Thyroid gland (tissue), 4 donors: ENCODE results near the gene MAPKAPK2. TPM values are rescaled to one million over a fixed set of nuclear protein-coding genes. Genes with fewer than 3 reads are reported as not detected.

Experiments
- DNase-seq, 2 donors: peaks; one replicate each; pipeline ENCODE4 v3.0.0-alpha.2; 2019
- H3K27ac ChIP-seq, 3 donors: fragments of 200-600 bp; sonication (generic); 1 replicate in 2 of 3; 2 replicates in 1 of 3; pipeline ENCODE4 v1.5.1; 2016 to 2019; ENCODE audit warnings: mild to moderate bottlenecking in 1 of 3, moderate library complexity in 1 of 3
- H3K27me3 ChIP-seq: fragments of 200-600 bp; sonication (generic); one replicate; pipeline ENCODE4 v1.5.1; 2019
- H3K36me3 ChIP-seq, 2 donors: fragments of 200-600 bp; sonication (generic); one replicate each; pipeline ENCODE4 v1.5.1; 2016 to 2019
- H3K4me1 ChIP-seq, 2 donors: fragments of 200-600 bp; sonication (generic); one replicate each; pipeline ENCODE4 v1.5.1; 2017 to 2019
- H3K4me3 ChIP-seq, 3 donors: fragments of 200-600 bp; sonication (generic); replicated peaks in 1 of 3; 1 replicate in 2 of 3; 2 replicates in 1 of 3; pipeline ENCODE4 v1.5.1; 2016; ENCODE audit warnings: mild to moderate bottlenecking in 1 of 3
- H3K9me3 ChIP-seq: fragments of 200-600 bp; sonication (generic); one replicate; pipeline ENCODE4 v1.5.1; 2017
- POLR2A ChIP-seq, 2 donors: fragments of 450-650 bp; IDR thresholded peaks; one replicate each; pipeline ENCODE4 v1.6.1; 2017; ENCODE audit warnings: antibody characterized with exemption in 2 of 2, mild to moderate bottlenecking in 2 of 2, moderate library complexity in 1 of 2
- WGBS, 2 donors: methylation state at CpG; one replicate each; pipeline ENCODE4 v1.1.5; 2017; 5-methylcytosine and 5-hydroxymethylcytosine counted together
- intact Hi-C: fragments of 100-400 bp; cut with DNase I; formaldehyde crosslinking; loops from one replicate; pipeline ENCODE4 v1.15.1; 2023
- small RNA-seq: library from RNA; depleted of rRNA; stranded (forward); fragments of <200 nt; gene quantifications from one replicate; pipeline ENCODE3, GENCODE V24; 2016
- total RNA-seq, 4 donors: library from RNA; depleted of rRNA; stranded (reverse); fragments of >200 nt; gene quantifications; one replicate each; pipeline ENCODE4 v1.2.3, GENCODE V29; 2016
- TF ChIP-seq, protein P1 (sequence below), 6 experiments: fragments of 200-600 bp in 3 of 6; fragments of 450-650 bp in 3 of 6; sonication (generic) in 3 of 6; IDR thresholded peaks; one replicate each; pipeline ENCODE4 v1.5.1; 2016 to 2019; ENCODE audit warnings: antibody characterized with exemption in 6 of 6, mild to moderate bottlenecking in 2 of 6, inconsistent platforms in 1 of 6, moderate library complexity in 1 of 6

Gene MAPKAPK2
- total RNA-seq, 4 donors from 2014 or later: 48.5 to 64.0 (median 59.9) TPM

DNA sequence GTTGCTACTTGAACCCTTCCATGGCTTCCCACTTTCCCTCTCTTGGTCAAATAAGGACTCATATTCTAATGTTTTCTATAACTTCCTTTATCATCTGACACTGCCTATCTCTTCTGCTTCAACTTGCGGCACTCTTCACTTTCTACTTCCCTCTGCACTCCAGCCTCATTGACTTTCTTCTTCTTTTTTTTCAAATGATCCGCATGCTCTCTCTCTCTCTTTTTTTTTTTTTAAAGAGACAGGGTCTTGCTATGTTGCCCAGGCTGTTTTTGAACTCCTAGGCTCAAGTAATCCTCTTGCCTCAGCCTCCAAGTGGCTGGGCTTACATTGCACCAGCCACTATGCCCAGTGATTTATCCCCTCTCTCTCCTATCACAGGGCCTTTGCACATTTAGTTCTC lies 94.9 kb downstream of the MAPKAPK2 start:
- Histone ChIP-seq H3K27me3 (no peaks in the 10 kb centered on the region), H3K4me1 (no peaks in the 10 kb centered on the region), H3K4me3 (no peak overlapping the region), H3K36me3 (no peaks in the 10 kb centered on the region), H3K9me3 (no peaks in the 10 kb centered on the region), H3K27ac (no peak overlapping the region)
- DNase-seq: no peak
- 73 to 85% methylated on average over 2 of the region's 2 CpGs for WGBS, 2 donors
- no peak for TF ChIP-seq POLR2A (IDR thresholded peaks at IDR 0.05)
- TF ChIP-seq, protein P1, sequence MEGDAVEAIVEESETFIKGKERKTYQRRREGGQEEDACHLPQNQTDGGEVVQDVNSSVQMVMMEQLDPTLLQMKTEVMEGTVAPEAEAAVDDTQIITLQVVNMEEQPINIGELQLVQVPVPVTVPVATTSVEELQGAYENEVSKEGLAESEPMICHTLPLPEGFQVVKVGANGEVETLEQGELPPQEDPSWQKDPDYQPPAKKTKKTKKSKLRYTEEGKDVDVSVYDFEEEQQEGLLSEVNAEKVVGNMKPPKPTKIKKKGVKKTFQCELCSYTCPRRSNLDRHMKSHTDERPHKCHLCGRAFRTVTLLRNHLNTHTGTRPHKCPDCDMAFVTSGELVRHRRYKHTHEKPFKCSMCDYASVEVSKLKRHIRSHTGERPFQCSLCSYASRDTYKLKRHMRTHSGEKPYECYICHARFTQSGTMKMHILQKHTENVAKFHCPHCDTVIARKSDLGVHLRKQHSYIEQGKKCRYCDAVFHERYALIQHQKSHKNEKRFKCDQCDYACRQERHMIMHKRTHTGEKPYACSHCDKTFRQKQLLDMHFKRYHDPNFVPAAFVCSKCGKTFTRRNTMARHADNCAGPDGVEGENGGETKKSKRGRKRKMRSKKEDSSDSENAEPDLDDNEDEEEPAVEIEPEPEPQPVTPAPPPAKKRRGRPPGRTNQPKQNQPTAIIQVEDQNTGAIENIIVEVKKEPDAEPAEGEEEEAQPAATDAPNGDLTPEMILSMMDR (IDR thresholded peaks at IDR 0.05): no peak
- intact Hi-C loops: no loop called here

GRCh38 chr1:206782448-206782847 lies 97.7 kb downstream of the MAPKAPK2 start:
- Histone ChIP-seq H3K4me1 (no peaks in the 10 kb centered on the region), H3K9me3 (no peaks in the 10 kb centered on the region), H3K4me3 (no peak overlapping the region), H3K27ac (no peak overlapping the region), H3K27me3 (no peaks in the 10 kb centered on the region), H3K36me3 (no peaks in the 10 kb centered on the region)
- WGBS, 2 donors: 94 to 100% methylated on average over 2 of the region's 2 CpGs
- TF ChIP-seq POLR2A (IDR thresholded peaks at IDR 0.05): no peak
- TF ChIP-seq, protein P1 (IDR thresholded peaks at IDR 0.05): no peak
- no peak for DNase-seq
- intact Hi-C loops: no loop called here

- intact Hi-C loops: no loop called here
- Histone ChIP-seq H3K27me3 (no peaks in the 10 kb centered on the region), H3K9me3 (no peaks in the 10 kb centered on the region), H3K36me3 (no peaks in the 10 kb centered on the region), H3K4me1 (no peaks in the 10 kb centered on the region), H3K27ac (no peak overlapping the region), H3K4me3 (no peak overlapping the region)
- no peak for DNase-seq
- WGBS, 2 donors: 78 to 84% methylated on average over 7 of the region's 7 CpGs
- no peak for TF ChIP-seq POLR2A (IDR thresholded peaks at IDR 0.05)
- TF ChIP-seq, protein P1 (IDR thresholded peaks at IDR 0.05): no peak
Observed at GRCh38 chr1:206783506-206783905, 98.8 kb downstream of the MAPKAPK2 start.

Small RNAs within 50 kb of the gene (small RNA-seq; reads per million reads assigned to genes)
- gene RF00019: not detected

Other genes with a start within 250 kb of the MAPKAPK2 start
- 10 to 100 TPM in 1 of 4 donors, 1 to 10 TPM in 3; 4.7 to 10.5 (median 9.4) TPM for gene IKBKE, start 214.4 kb upstream of the MAPKAPK2 start, total RNA-seq
- 10 to 100 TPM; 14.0 to 16.4 (median 14.5) TPM for gene RASSF5, start 177.4 kb upstream of the MAPKAPK2 start, total RNA-seq
- 10 to 100 TPM; 52.9 to 62.1 (median 57.0) TPM for gene EIF2D, start 72.4 kb upstream of the MAPKAPK2 start, total RNA-seq
- 10 to 100 TPM; 14.5 to 21.2 (median 15.9) TPM for gene DYRK3, start 49.4 kb upstream of the MAPKAPK2 start, total RNA-seq
- gene IL19, start 85.9 kb downstream of the MAPKAPK2 start, total RNA-seq: not detected
- gene IL10, start 87.6 kb downstream of the MAPKAPK2 start, total RNA-seq: 1 to 10 TPM in 3 of 4 donors, under 1 TPM in 1; 0.34 to 2.3 (median 1.6) TPM
- not detected for gene IL20, start 180.7 kb downstream of the MAPKAPK2 start, total RNA-seq
- gene IL24, start 212.5 kb downstream of the MAPKAPK2 start, total RNA-seq: not detected
- gene FCMR, start 237.0 kb downstream of the MAPKAPK2 start, total RNA-seq: 1 to 10 TPM; 1.2 to 5.2 (median 3.0) TPM